DMS114 treated with DMSO at 0.1 percent for 48 hours (cell line): ENCODE results near the gene RNF112.
"Not testable (repeated sequence)": the region's sequence is repeated elsewhere in the genome, so short reads cannot be mapped to it uniquely, and the experiment has no call there.

ENCODE experiments used
- DNase-seq: peaks from one replicate; lab custom pipeline; 2025; ENCODE audit not compliant: unreplicated experiment; lab: John Stamatoyannopoulos, UW

The RNF112 gene

GRCh38 chr17:19412984-19413383, 2.0 kb downstream of the RNF112 start:
- no peak for DNase-seq

DNA sequence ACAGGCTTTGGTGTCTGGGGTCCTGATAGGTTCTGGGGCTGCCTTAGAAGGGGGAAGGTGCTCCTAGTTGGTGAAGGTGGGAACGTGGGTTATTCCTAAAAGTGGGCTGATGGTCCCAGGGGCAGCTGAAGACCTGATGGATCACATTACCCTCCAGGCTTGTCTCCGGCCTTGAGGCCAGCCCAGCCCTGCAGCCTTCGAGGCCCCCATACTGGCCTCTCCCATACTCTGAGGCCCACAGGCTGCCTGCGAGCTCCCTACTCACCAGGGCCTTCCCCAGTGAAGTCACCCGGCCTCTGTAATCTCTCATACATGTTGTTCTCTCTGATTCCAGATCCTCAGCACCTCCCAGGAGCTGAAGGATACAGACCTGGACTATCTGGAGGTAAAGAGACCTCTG, 2.7 kb downstream of the RNF112 start:
- DNase-seq = no peak

- no peak for DNase-seq
These were observed 3.6 kb downstream of the RNF112 start for GRCh38 chr17:19414396-19415280.

DNA sequence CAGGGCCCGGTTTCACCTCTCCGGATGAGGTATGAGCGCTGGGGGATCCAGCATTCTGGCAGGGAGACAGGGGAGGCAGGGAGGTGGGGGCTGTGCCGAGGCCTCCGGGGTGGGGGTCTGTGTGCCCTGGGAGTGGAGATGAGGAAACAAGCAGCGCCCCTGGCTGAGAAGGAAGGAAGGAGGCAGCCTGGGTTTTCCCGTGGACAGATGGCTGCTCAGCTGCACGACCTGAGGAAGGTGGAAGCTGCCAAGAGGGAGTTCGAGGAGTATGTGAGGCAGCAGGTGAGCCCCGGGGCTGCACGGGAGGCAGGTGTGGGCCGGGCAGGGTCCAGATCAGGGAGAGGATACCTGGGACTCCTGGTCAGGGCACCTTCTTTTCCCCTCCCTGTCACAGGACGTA, 4.3 kb downstream of the RNF112 start:
- DNase-seq = no peak

- DNase-seq = no peak
These were observed 5.1 kb downstream of the RNF112 start for GRCh38 chr17:19415806-19416775.

DNA sequence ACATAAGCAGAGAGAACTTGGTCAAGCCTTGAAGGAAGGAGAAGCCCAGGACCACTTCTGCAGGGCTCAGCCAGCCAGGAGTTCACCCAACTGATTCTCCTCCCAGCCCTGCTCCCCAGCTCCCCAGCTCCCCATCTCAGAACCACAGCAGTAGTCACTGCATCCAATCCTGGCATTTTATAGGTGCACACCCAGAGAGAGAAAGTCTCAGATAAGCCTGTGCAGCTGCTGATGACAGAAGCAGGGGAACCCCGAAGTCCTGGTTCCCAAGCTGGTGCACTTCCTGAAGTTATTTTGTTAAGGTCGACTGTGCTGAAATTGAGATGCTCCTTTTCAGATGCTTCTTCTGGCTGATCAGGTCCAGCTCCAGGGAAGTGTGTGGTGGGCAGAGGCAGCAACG, 6.6 kb downstream of the RNF112 start:
- no peak for DNase-seq

GRCh38 chr17:19418251-19418992, 7.4 kb downstream of the RNF112 start:
- no peak for DNase-seq

GRCh38 chr17:19421219-19421618, 10.2 kb downstream of the RNF112 start:
- DNase-seq = no peak

DNA sequence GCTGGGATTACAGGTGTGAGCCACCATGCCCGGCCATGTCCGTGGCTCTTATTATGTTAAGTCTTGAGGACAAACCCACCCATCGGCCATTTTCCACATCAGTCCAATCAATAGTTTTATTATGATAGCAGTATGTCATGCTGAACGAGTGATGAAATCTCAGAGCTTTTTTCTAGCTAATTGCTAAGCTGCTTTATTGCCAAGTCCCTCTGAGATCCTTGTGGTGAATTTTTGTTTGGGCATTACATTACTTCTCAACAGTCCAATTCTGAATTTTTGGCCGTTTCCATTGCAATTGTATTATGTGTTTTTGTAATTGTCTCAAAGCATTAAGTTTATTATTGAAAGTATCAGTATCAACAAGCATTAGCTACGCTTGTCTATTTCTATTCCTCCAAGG, 10.9 kb downstream of the RNF112 start:
- DNase-seq = no peak

- DNase-seq = no peak
These were observed 14.2 kb downstream of the RNF112 start for GRCh38 chr17:19424934-19425868.

GRCh38 chr17:19426631-19427030, 15.6 kb downstream of the RNF112 start:
- DNase-seq = no peak

- no peak for DNase-seq
These were observed 20.7 kb downstream of the RNF112 start for GRCh38 chr17:19431691-19432090.

- no peak for DNase-seq
These were observed 22.2 kb downstream of the RNF112 start for GRCh38 chr17:19433255-19433654.

DNA sequence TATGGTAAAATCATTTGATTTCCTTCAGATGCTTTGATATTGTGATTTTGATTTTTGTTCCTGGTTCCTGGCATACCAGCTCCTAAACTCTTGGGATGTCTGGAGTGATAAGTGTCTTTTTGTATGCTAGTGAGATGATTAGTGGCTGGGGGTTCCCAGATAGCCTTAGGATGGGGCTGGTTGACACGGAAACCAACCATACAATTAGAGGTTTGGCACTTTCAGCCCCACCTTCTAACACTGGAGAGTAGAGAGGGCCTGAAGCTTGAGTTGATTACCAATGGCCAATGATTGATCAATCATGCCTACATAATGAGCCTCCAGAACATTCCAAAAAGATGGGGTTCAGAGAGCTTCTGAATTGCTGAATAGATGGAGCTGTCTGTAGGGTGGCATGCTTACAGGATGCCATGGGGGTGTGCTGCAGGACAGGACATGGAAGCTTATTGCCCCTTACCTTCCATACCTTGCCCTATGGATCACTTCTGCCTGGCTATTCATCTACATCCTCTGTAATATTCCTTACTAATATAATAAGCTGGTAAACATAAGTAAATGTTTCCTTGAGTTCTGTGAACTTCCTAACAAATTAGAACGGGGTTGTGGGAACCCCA, 22.8 kb downstream of the RNF112 start:
- no peak for DNase-seq

GRCh38 chr17:19440421-19440820, 29.4 kb downstream of the RNF112 start:
- no peak for DNase-seq

DNA sequence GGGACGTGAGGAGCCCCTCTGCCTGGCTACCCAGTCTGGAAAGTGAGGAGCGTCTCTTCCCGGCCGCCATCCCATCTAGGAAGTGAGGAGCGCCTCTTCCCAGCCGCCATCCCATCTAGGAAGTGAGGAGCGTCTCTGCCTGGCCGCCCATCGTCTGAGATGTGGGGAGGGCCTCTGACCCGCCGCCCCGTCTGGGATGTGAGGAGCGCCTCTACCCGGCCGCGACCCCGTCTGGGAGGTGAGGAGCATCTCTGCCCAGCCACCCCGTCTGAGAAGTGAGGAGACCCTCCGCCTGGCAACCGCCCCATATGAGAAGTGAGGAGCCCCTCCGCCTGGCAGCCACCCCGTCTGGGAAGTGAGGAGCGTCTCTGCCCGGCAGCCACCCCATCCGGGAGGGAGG, 30.3 kb downstream of the RNF112 start:
- DNase-seq = not testable (repeated sequence)

- no peak for DNase-seq
These were observed 31.7 kb downstream of the RNF112 start for GRCh38 chr17:19442731-19443130.

DNA sequence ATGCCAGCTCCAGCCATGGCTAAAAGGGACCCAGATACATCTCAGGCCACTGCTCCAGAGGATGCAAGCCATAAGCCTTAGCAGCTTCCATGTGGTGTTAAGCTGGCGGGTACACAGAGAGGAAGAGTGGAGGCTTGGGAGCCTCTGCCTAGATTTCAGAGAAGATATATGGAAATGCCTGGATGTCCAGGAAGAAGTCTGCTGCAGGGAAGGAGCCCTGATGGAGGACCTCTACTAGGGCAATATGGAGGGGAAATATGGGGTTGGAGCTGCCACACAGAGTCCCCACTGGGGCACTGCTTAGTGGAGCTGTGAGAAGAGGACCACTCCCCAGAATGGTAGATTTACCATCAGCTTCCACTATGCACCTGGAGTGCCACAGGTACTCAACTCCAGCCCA, 32.1 kb downstream of the RNF112 start:
- DNase-seq = no peak

DNA sequence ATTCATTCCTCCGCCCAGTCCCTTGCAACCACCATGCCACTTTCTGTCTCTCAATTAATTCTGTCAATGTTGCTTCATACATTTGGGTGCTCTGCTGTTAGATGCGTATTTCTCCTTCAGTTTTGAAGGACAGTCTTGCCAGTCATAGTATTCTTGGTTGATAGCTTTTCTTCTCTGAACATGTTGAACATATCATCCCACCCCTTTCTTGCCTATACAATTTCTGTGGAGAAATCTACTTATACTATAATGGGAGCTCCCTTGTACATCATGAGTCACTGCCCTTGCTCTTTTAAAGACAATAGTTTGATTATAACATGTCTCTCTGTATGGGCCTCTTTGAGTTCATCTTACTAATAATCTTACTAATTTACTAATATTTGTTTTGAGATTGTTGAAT, 34.1 kb downstream of the RNF112 start:
- no peak for DNase-seq

- DNase-seq = not testable (repeated sequence)
These were observed 35.5 kb downstream of the RNF112 start for GRCh38 chr17:19446577-19446976.
